GM19240 (cell line): ENCODE data around the gene PROSER2.

Source experiments
- DNase-seq: peaks from one replicate; pipeline ENCODE4 v3.0.0; 2011; ENCODE audit warnings: low spot score; ENCODE audit not compliant: insufficient read length

The PROSER2 gene

DNA sequence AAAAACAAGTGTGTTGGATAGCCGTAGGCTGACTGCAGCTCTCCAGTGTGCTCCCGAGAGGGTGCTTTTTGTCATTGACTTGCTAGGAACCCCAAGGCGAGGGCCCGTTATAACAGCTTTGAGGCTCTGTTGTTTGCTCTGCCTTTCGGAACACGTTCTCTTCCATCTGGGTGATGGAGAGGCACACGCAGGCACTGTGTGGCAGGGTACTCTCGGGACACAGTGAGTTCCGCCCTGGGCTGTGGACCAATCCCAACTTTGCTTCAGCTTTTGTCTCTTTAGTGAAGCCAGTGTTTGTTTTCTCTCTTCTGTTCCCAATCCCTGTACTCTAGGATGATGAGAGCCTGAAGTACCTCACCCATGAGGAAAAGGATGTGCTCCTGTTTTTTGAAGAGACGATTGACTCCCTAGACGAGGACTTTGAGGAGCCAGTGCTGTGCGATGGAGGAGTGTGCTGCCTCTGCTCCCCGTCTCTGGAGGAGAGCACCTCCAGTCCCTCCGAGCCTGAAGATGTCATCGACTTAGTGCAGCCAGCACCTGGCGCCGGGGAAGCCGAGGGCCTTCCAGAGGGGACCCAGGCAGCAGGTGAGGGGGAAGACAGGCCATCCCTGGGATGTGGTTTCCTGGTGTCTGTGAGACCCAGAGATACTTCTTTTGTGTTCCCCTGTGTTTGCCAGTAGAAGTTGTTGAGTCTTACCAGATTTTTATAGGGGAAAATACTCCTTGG, 43.2 kb downstream of the PROSER2 start:
- DNase-seq = no peak

DNA sequence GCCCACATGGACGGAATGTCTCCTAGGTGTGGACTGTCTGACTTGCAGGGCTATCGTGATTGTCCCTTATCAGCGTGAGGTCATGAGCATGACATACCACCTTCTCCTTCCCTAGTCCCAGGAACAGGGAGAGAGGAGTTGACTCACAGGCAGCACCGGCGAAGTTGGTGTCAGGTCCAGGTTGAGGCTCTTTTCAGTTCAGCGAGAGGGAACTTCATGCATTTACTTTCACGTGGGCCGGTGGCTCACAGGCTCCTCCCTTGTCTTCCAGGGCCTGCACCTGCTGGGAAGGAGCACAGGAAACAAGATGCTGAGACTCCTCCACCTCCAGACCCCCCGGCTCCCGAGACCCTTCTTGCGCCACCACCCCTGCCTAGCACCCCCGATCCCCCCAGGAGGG, 46.1 kb downstream of the PROSER2 start:
- DNase-seq = no peak

DNA sequence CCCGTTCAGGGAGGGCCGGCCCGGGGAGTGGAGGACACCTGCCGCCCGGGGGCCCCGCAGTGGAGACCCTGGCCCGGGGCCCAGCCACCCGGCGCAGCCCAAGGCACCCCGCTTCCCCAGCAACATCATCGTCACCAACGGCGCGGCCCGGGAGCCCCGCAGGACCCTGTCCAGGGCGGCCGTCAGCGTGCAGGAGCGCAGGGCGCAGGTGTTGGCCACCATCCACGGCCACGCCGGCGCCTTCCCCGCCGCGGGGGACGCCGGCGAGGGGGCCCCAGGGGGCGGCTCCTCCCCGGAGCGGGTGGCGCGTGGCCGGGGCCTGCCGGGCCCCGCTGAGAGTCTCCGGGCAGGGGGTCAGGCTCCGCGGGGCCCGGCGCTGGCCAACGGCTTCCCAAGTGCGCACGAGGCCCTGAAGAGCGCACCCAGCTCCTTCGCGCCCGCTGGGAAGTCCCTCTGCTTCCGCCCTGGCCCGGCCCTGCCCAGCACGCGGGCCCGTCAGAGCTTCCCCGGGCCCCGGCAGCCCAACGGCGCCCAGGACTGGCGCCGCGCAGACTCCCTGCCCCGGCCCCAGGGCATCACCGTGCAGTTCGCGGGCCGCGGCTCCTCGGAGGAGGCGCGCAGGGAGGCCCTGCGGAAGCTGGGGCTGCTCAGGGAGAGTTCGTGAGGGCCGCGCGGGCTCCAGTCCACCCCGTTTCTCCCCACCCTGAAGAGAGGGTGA, 46.7 kb downstream of the PROSER2 start:
- DNase-seq = no peak

DNA sequence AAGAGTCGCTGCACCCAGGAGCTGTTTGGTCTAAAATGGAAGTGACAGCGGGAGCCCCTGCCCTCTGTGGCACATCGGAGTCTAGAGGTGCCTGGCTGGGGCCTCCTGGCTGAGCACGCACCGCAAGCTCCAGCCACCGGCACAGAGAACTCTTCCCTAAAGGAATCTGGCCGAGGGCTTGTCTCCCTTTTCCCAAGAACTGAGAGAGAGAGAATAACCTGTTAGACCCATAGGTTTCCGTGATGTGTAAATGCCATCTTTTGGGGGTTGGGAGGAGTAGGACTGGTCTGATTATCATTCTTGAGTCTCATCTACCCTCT, 47.3 kb downstream of the PROSER2 start:
- DNase-seq = no peak

DNA sequence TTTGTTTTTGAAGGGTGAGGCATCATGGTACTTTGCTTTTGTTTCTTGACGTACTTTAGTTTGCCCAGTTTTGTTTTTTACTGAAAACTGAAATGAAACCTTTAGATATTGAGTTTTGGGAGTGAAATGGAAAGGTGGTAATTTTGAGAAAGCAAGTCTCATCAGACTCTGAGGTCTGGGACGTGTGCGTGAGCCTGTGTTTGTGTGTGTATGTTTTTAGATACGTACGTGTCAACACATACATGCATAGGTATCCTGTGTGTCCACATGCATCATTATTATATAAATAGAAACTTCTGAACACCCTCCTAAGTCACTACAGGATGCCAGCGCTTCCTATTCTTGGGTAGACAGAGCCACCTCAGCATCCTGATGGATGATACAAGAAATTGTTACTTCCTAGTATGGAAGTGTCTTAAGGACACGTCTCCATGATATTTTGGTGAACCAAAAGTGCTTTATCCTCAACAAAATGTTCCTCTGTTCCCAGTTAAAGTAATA, 47.8 kb downstream of the PROSER2 start:
- DNase-seq = no peak

DNA sequence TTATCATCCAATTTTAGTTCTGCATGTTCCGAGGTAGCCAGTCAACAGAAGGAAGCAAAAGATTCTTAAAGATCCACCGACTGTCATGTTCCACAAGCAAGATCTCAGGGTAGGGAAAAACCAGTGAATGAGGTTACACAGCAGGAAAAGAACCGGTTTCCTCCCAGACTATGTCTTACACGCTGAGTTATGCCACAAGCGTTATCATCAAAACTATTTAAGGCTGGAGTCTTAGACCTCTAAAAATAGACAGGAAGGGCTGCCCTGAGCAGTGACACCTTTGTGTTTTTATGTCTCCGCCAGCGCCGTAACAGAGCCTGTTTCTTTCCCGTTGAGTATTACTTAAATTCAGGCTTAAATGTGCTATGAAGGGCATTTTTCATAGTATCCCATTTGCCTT, 48.3 kb downstream of the PROSER2 start:
- no peak for DNase-seq

DNA sequence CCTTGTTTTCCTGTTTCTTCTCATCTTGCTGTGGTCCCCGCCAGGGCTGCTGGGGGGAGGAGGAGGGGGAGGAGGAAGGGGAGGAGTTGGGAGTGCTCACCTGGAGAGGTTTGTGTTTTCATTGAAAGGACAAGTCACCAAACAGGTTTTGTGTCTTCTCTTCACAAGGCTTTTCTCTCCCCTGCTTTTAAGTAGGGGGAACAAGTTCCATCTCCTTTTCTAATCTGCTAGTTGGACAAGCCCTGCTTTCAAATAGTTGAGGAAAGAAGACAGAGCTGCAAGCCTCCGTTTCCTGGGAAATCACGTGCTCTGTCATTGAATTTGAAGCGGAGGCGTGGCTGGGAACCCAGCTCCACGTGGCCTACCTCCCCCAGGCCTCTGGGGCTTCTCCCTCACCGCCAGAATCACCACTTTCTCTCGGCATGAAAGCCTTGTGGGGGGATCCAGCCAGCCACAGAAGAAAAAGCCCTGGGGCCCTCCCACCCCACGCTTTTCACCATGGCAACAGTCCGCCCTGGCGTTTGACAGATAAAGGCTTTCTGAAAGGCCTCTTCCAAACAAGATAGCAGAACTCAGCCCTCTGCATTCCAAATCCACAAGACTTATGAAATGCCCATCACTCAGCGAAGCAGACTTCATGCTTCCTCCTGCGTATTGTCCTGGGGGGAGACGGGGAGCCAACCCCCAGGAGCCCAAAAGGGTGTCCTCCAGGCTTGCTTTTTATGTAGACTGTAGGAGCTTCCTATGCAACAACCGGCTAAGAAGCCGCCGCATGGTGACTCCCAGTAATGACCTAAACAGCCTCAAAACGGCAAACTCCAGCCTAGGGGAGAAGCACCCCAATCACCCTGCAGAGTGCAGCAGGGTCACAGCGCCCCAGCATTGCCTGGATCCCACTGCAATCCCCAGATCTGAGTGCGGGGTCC, 51.7 kb downstream of the PROSER2 start:
- DNase-seq = no peak

DNA sequence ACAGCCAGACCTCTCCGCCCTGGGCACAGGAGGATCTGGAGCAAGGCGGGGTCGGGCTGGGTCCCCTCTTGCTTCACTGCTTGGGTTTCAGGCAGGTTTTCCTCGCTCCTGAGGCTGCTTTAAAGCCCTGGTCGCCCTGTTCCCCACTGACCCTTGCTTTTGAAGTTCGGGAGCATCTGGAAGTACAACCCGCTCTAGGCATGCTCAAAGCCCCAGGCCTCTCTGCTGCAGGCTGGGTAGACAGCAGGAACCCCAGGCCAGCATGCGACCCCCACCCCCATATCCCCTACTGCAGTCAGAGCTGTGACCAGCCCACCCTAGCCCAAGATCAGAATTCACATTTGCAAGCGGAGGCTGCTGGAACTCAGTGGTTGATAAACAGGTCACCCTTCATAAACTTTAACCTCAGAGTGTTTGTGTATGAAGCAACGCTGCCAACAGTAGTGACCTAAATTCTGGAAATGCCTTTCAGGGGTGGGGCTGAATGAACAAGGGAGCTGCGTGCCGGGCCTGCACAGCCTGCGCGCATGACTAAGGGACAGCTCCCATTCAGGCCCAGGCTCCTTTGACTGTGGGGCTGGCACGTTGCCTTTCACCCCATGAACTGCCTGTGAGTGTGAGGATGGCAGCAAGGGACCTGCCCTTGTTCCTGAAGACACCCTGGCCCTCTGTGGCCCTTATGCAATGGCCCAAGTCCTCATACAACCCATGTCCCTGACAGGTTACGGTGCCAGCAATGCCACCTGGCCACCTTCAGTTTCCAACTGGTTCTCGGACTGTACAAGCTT, 52.5 kb downstream of the PROSER2 start:
- no peak for DNase-seq

DNA sequence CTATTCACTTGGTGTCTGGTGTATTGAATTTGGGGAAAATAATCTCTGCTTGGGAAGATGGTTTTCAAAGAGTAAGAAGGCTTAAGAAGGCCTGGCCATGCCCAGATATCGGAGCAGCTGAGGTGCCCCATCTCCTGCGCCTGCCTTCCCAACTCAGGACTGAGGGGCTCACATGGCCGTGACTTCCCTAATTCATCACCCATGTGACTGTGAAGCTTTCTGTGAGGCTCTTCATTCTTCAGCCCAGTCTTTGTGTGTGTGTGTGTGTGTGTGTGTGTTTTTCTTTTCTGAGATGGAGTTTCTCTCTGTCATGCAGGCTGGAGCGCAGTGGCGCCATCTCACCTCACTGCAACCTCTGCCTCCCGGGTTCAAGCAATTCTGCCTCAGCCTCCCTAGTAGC, 53.2 kb downstream of the PROSER2 start:
- DNase-seq = no peak

DNA sequence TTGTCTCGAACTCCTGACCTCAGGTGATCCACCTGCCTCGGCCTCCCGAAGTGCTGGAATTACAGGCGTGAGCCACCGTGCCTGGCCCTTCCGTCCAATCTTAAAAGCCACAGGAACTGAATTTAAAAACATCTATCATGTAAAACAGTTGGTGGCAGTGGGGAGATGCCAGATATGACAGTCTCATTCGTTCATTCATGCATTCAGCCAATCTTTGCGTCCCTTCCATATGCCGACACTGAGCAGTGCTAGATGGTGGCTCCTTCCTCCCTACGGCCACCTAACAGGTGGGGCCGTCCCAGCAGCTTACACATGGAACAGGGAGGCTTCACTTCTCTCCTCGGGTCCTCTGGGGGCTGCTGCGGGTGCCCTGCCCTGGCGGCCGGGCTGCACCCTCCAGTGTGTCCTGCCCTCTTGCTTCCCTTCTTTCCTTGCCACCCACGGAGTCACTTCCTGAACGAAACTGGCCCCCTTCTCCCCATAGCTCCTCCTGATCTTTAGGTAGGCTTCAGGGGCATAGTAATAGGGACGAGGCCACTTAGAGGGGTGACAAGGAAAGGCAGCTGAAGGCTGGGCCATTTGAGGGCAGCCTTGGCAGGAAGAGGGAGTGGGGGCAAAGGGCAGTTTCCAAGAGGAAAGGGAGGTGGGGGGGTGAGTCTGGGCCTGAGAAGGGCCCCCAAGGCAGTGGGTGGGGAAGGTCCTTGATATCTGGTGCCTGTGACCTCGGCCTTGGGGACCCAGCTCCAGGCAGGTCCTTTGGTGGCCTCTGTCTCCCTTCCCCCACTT, 53.8 kb downstream of the PROSER2 start:
- DNase-seq = no peak

DNA sequence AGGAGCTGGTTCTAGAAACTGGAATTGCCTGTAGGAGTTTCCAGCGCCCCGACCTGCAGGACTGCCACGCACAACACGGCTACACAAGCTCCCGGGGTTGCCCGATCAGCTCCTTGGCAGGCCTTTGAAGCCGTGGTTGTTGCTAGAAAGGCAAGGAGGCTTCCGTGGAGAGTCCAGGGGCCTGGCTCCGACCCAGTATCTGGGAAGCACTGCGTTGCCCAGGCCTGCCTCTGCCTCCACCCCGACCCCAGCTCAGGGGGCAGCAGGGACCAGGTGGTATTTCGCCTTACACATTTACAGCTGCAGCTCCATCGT, 54.4 kb downstream of the PROSER2 start:
- no peak for DNase-seq

DNA sequence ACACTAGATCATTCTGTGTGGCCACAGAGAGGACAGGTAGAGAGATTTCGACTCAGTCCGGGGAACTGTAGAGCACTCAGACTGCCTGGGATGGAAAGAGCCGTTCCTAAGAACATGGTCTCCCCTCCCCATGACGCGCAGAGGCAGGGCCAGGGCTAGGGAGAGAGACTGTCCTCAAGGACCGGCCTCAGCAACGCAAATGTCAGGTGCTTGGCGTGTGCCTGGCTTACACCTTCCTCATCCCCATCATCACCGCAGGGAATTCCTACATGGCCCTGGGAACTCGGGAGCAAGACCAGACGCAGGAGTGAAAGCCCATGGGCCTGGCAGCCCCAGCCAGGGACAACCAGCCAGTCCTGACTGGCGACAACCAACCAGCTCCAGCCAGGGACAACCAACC, 55.6 kb downstream of the PROSER2 start:
- no peak for DNase-seq

DNA sequence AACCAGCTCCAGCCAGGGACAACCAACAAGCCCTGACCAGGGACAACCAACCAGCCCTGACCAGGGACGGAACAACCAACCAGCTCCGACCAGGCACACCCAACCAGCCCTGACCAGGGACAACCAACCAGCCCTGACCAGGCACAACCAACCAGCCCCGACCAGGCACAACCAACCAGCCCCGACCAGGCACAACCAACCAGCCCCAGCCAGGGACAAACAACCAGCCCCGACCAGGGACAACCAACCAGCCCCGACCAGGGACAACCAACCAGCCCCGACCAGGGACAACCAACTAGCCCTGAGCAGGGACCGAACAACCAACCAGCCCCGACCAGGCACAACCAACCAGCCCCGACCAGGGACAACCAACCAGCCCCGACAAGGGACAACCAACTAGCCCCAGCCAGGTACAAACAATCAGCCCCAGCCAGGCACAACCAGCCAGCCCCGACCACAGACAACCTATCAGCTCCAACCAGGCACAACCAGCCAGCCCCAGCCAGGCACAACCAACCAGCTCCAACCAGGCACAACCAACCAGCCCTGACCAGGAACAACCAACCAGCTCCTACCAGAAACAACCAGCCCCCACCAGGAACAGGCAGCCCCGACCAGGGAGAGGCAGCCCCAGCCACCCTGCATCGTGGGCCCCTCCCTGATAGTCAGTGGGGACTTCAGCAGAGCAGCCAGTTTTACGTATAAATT, 56.4 kb downstream of the PROSER2 start:
- no peak for DNase-seq

DNA sequence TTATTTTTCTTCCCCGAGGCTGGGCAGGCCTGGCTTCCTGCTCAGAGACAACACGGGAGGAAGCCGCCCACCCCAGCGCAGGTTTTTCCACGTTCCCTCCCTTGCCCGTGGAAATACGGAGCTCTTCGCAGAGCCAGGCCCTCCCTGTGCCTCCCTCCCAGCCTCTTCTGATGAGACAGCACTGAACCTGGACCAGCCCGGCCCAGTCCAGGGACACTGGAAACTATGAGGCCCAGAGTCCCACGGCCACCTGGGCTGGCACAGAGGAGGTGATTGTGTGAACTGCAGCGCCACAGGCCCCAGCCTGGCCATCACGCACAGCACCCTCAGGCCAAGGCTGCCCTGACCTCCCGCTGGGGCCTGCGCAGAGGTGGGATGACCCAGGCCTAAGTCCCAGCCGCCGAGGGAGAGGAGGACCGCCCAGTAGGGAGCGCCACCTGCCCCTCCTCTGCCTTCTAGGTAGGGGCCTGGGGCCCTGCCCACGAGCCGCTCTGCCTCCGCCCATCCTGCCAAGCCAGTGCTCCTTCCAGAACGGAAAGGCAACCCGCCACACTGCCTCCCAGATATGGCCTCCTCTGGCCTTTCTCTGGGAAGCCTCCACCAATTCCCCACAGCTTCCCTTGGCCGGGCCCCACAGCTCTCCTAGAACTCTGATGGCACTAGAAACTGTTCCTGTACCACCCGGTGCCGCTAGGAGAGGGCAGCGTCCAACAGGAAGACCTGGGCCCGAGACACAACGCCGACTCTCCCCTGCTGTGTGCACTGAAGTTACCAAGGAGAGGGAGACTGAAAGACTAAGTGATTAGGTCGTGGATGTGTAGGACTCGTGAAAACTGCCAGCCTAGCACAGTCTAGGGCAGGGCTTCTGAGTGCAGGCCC, 57.2 kb downstream of the PROSER2 start:
- DNase-seq = no peak

DNA sequence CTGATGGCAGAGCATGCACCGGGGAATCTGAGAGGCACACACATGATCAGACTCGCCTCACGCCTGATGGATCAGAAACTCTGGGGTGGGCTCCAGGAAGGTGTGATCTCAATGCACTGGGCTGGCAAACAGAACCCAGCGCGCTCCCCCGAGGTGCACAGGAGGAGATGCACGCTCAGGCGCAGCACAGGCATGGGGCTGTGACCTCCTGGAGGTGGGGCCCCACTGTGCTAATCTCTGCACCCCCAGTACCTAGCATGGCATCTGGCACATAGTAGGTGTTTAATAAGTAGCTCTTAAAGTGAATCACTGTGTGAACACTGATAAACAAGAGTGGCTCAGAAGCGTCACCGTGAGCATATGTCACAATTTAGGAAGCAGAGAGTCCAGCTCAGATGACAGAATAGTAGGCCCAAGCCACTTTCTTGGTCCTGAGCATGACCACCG, 57.9 kb downstream of the PROSER2 start:
- no peak for DNase-seq

DNA sequence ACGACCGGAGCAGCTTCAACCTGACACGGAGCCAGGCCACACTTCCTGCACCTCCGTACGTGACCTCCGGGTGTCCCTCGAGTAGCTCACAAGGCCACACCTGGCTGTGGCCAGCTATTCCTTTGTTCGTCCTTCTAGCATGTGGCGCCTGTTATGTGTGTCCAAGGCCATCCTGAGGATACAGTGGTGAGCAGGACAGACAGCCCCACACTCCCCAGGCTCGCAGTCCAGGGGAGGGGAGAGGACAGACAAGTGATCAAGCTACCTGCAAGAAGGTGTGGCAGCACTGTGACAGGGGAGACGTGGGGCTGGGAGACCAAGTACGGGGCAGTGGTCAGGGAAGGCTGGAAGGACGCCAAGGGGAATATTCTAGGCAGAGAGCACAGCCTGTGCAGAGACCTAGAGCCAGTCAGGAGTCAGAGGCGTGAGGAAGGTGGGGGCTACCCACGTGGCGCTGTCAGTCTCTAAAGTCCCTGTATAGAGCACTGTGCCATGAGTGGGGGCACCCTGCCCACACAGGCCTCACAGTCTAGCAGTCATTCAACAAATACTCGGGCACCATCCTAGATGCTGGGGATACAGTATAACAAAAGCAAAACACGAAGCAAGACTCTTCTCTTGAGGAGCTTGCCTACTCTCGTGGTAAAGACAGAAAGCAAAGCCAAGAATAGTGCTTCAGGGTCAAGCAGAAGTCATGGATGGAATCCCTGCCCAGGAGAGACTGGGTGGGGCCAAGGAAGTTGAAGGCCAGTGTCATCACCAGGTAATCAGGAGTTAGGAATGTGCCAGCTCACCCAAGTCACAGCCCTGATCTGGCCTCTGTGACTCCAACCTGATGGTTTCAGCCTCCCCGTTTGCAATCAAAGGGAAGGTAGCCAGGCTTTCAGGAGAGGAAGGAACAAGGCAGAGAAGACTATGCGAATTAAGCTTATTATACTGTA, 58.6 kb downstream of the PROSER2 start:
- DNase-seq = no peak

DNA sequence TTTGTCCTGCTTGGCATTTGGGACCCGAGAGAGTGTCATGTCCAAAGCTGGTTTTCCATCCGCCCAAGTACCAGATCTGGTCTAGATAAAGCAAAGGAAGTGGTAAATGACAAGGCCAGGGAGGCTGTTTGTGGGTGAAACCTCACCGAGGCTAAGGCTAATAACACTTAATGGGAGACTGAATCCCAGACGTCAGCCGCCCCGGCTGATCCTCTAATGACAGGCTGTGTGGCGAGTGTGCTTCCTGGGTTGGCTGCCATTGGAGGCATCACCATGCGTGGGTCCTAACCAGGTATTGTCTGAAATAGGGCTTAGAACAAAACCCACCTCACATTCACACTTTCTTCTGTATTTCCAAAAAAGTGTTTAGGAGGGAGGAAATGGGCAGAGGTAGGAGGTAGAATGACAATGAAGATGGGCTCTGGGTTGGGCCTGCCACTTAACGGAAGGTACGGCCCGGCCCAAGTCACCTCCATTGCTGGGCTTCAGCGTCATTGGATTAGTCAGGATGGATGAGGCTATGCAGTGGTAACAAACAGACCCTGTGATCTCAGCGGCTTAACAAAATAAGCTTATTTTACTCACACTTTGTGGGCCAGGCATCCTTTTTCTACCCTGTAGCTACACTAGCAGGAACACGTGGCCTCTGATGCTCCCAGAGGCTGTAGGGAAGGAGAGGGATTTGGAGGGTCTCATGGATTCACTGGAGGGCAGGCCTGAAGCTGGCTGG, 59.7 kb downstream of the PROSER2 start:
- no peak for DNase-seq
